Skeletal muscle tissue (tissue), 4 donors: ENCODE measurements around the gene NUDT14. TPM values are rescaled to one million over a fixed set of nuclear protein-coding genes. Genes with fewer than 3 reads are reported as not detected.

Source experiments
- H3K27ac ChIP-seq: one replicate; pipeline ENCODE4 v1.7.0; 2013; ENCODE audit warnings: mild to moderate bottlenecking, low read depth, low read length, inconsistent platforms
- H3K27me3 ChIP-seq, 3 donors: one replicate each; pipeline ENCODE4 v1.7.0; 2013; ENCODE audit warnings: low read length in 3 of 3; ENCODE audit not compliant: control insufficient read depth in 3 of 3, insufficient read depth in 3 of 3
- H3K36me3 ChIP-seq, 3 donors: one replicate each; pipeline ENCODE4 v1.7.0; 2013; ENCODE audit warnings: low read length in 3 of 3; ENCODE audit not compliant: control insufficient read depth in 3 of 3, insufficient read depth in 3 of 3
- H3K4me1 ChIP-seq, 3 donors: one replicate each; pipeline ENCODE4 v1.7.0; 2013; ENCODE audit warnings: low read length in 3 of 3, mild to moderate bottlenecking in 3 of 3; ENCODE audit not compliant: control insufficient read depth in 3 of 3, insufficient read depth in 3 of 3
- H3K4me3 ChIP-seq, 3 donors: one replicate each; pipeline ENCODE4 v1.7.0; 2013; ENCODE audit warnings: low read length in 3 of 3
- H3K9ac ChIP-seq, 3 donors: one replicate each; pipeline ENCODE4 v1.7.0; 2013; ENCODE audit warnings: low read length in 3 of 3, mild to moderate bottlenecking in 3 of 3, moderate library complexity in 2 of 3, low read depth in 1 of 3
- H3K9me3 ChIP-seq, 3 donors: one replicate each; pipeline ENCODE4 v1.7.0; 2013; ENCODE audit warnings: low read length in 3 of 3; ENCODE audit not compliant: control insufficient read depth in 3 of 3
- total RNA-seq: library from RNA; depleted of rRNA; stranded (reverse); fragments of >200 nt; gene quantifications from one replicate; pipeline ENCODE4 v1.2.3, GENCODE V29; 2014
- donor health status: Osteomylitis.

Gene NUDT14
- total RNA-seq, 1 donor from 2014 or later, result 17.2 TPM

DNA sequence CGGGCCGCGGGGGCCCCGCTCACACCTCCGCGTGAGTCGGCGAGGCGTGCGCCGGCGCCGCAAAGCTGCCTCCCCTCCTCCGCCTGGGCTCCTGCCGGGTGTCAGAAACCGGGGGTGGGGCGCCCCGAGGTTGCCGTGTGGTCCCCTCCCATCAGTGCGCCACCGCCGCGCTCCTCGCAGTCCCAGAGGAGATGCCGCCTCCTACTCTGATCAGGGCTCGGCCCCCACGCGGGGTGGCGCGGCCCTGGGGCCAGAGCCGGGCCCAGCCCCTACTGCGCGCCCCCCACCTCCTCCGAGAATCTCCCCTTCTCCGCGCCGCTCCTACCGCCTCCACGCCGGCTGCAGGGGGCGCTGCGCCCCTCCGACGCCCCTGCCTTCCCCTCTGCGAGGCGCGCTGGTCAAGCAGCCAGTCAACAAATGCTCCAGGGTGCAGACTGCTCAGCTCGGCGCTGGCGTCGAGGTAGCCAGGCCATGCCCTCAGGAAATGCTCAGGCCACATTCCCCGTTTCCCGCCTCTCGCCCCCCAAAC lies 12.1 kb downstream of the NUDT14 start:
- peak overlapping the region in 1 of 3 donors; percentile 32 for H3K4me3 ChIP-seq
- H3K27ac ChIP-seq, result peak overlapping the region; percentile 66
- H3K36me3 ChIP-seq, result no peaks in the 10 kb centered on the region
- peaks cover 4 to 7% (median 5%) of the 10 kb centered on the region in 3 donors for H3K27me3 ChIP-seq
- no peaks in the 10 kb centered on the region for H3K9me3 ChIP-seq
- H3K9ac ChIP-seq, result no peak overlapping the region
- H3K4me1 ChIP-seq, result peaks cover 53 to 62% (median 58%) of the 10 kb centered on the region in 3 donors

DNA sequence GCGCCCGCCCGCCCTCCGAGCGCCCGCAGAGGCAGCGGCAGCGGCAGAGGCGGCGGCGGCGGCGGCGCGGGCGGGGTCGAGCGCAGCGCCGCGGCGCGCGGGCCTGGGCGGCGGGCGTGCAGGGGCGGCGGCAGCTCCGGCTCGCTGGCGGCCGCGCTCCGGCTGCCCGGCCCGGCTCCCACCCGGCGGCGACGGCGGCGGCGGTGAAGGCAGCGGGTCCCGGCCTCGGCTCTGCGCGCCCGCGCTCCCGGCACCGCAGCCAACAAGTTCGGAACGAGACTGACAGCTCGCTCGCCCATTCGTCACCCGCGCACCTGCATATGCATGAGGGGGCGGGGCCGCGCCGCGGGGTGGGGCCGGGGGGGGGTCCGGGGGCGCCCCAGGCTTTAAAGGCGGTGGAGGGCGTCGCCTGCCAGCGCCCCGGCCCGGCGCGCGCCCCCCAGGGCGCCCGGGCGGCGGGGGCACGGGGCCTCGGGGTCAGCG lies 12.6 kb downstream of the NUDT14 start, which contains the start of gene JAG2:
JAG2 (minus strand) TSS at position 281 of the 483 bp plus-strand sequence. CDS start 356 bp downstream, outside the sequence.
- H3K4me3 ChIP-seq, result peak within 1 kb of the TSS in 2 of 3 donors; percentile 69 to 76
- H3K36me3 ChIP-seq, result no peaks in the 10 kb centered on the region
- peaks cover 4 to 7% (median 5%) of the 10 kb centered on the region in 3 donors for H3K27me3 ChIP-seq
- H3K9me3 ChIP-seq, result no peaks in the 10 kb centered on the region
- peak within 1 kb of the TSS; percentile 66 for H3K27ac ChIP-seq
- H3K4me1 ChIP-seq, result peaks cover 58 to 67% (median 63%) of the 10 kb centered on the region in 3 donors
- H3K9ac ChIP-seq, result peak within 1 kb of the TSS in 2 of 3 donors; percentile 23 to 78

GRCh38 chr14:105168093-105168420 lies 13.1 kb downstream of the NUDT14 start:
- Histone ChIP-seq H3K4me3 (peak overlapping the region in 2 of 3 donors; percentile 69 to 76), H3K4me1 (peaks cover 62 to 72% (median 68%) of the 10 kb centered on the region in 3 donors), H3K9me3 (no peaks in the 10 kb centered on the region), H3K27ac (peak overlapping the region; percentile 60), H3K36me3 (no peaks in the 10 kb centered on the region), H3K9ac (peak overlapping the region in 2 of 3 donors; percentile 23 to 78), H3K27me3 (peaks cover 4 to 7% (median 5%) of the 10 kb centered on the region in 3 donors)

- Histone ChIP-seq H3K9ac (peak overlapping the region; percentile 23 to 78 (median 57)), H3K27me3 (peaks cover 5 to 7% (median 5%) of the 10 kb centered on the region in 3 donors), H3K4me3 (peak overlapping the region in 2 of 3 donors; percentile 69 to 76), H3K36me3 (no peaks in the 10 kb centered on the region), H3K9me3 (no peaks in the 10 kb centered on the region), H3K4me1 (peaks cover 68 to 78% (median 73%) of the 10 kb centered on the region in 3 donors), H3K27ac (peak overlapping the region; percentile 70)
Measured at GRCh38 chr14:105167303-105168092, 13.6 kb downstream of the NUDT14 start.

DNA sequence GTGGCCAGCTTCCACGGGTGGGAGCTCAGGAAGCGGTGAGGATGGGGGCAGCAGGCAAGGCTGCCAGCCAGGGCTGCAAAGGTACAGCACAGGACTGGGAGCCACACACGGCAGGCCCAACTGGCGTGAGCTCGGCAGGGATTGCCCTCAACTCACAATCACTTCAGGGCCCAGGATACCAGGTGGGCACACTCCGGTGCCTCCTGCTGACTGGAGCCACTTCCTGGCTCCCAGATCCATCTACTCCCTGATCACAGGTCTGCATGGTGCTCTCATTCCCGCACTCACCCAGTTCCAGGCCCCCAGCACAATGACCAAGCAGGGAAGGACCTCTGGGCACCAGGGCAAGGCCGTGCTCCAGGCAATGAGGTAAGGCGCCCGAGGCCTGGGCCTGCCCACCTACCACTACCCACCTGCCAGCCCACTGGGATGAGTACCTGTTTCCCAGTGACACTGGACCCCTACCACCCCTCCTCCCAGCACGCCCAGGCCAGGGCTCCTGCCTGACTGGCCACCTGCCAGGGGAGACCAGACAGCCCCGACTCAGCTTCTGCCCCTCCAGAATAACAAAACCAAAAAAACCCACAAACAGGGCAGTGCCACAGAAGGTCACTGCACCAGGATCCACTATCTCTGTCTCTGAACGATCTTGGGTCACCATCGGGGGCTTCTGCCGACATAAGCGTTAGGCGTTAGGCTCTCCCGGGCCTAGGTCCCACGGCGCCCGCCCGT lies 14.4 kb downstream of the NUDT14 start:
- no peaks in the 10 kb centered on the region for H3K9me3 ChIP-seq
- peaks cover 5 to 7% (median 6%) of the 10 kb centered on the region in 3 donors for H3K27me3 ChIP-seq
- H3K4me3 ChIP-seq, result peak overlapping the region; percentile 20 to 59 (median 35)
- H3K9ac ChIP-seq, result peak overlapping the region; percentile 50 to 74 (median 57)
- peak overlapping the region; percentile 70 for H3K27ac ChIP-seq
- no peaks in the 10 kb centered on the region for H3K36me3 ChIP-seq
- H3K4me1 ChIP-seq, result peaks cover 70 to 81% (median 79%) of the 10 kb centered on the region in 3 donors

GRCh38 chr14:105165761-105166485 lies 15.2 kb downstream of the NUDT14 start:
- Histone ChIP-seq H3K9ac (peak overlapping the region; percentile 51 to 74 (median 64)), H3K9me3 (no peaks in the 10 kb centered on the region), H3K4me3 (peak overlapping the region; percentile 30 to 61 (median 59)), H3K27me3 (peaks cover 5 to 7% (median 6%) of the 10 kb centered on the region in 3 donors), H3K27ac (peak overlapping the region; percentile 70), H3K4me1 (peaks cover 67 to 80% (median 78%) of the 10 kb centered on the region in 3 donors), H3K36me3 (no peaks in the 10 kb centered on the region)

DNA sequence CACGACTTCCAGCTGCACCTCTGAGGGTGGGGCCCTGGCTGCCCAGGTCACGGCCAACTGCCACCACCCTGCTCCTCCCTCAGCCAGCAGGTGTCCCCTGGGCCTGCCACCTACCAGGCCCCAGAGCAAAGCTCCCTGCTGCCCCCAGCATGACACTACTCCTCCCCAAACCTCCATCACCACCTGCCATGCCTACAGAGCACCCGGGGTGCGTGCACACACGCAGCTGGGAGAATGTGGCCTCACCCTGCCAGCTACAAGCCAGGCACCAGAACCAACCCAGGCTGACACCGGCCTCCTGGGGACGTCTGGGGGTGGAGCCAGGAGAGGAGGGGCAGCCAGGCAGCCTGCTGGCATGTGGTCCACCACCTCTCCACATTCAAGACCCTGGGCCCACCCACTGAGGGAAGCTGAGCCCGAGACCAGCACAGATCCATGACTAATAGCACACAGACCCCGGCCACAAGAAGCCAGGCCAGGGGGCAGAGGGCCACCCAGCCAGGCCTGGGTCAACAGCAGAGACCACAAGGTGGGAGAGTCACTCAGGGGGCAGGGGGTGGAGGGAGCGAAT lies 15.9 kb downstream of the NUDT14 start:
- peaks cover 61 to 78% (median 75%) of the 10 kb centered on the region in 3 donors for H3K4me1 ChIP-seq
- peaks cover 4 to 6% (median 5%) of the 10 kb centered on the region in 3 donors for H3K27me3 ChIP-seq
- peak overlapping the region; percentile 38 to 61 (median 59) for H3K4me3 ChIP-seq
- peak overlapping the region; percentile 70 for H3K27ac ChIP-seq
- H3K9me3 ChIP-seq, result no peaks in the 10 kb centered on the region
- peak overlapping the region; percentile 33 to 74 (median 64) for H3K9ac ChIP-seq
- H3K36me3 ChIP-seq, result no peaks in the 10 kb centered on the region

DNA sequence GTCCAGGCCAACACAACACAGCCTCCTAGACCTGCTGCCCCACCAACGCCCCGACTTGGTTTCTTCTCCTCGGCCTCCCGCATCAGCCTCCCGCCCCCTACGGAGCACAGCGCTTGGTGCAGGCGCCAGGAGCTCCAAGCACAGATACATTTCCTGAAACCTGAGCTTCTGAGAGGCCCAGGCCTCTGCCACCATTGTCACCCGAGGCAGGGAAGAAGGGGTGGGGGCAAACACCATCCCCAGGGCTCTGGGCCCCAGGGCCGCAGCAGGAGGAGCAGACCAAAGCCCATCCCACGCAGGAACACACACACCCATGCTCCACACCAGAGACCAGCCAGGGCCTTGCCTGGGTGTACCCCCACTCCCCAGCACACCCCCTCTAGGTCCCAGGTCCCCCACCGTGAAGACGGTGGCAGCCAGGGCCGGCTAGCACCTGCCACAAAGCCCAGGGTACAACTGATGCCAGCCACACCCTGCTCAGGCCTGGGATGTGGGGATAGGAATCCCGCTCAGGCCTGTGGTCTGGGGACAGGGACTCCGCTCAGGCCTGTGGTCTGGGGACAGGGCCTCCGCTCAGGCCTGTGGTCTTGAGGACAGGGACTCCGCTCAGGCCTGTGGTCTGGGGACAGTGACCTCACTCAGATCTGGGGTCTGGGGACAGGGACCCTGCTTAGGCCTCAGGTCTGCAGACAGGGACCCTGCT lies 17.9 kb downstream of the NUDT14 start:
- Histone ChIP-seq H3K9ac (peak overlapping the region; percentile 10 to 45 (median 40)), H3K9me3 (no peaks in the 10 kb centered on the region), H3K4me1 (peaks cover 53 to 72% (median 64%) of the 10 kb centered on the region in 3 donors), H3K4me3 (no peak overlapping the region), H3K36me3 (no peaks in the 10 kb centered on the region), H3K27ac (no peak overlapping the region), H3K27me3 (peaks cover 0 to 6% (median 4%) of the 10 kb centered on the region in 3 donors)
